ENCODE data around the gene BUD13. TPM values are rescaled to one million over a fixed set of nuclear protein-coding genes. Genes with fewer than 3 reads are reported as not detected.

Gene BUD13
- total and polyA plus RNA-seq, 2 of the 4 experiments (the other 2 are of a cell fraction), result 11.2 to 14.0 TPM

DNA sequence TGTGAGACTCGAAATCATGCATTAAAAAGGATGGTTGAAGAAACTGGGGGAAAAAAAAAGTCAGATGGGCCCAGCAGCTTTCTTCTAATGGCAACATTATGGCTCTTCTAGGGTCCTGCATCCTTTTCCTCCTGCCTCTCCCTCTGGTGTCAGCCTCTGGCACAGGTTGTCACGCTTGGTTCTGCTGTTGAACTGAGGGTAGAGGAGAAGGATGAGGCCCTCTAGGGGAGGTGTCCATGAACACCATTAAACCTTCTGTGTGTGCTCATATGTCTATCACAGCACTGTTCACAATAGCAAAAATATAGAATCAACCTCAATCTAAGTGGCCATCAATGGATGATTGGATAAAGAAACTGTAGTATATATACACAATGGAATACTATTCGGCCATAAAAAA is 36.0 kb downstream of the BUD13 start:
- BruUV-seq (replicated peaks), result no TSS peak
- H3K4me1 ChIP-seq (ENCODE audit: control insufficient read depth, insufficient read depth, low read length), result peaks cover 3% of the 10 kb centered on the region
- H3K23ac ChIP-seq (ENCODE audit: low read depth, low read length), result no peak overlapping the region
- ATAC-seq (ENCODE audit: low read depth) (no peak), DNase-seq (no peak)
- H3K18ac ChIP-seq (ENCODE audit: low read depth, low read length), result no peak overlapping the region
- H3K9me1 ChIP-seq (ENCODE audit: insufficient read depth, low read length), result peaks cover 8% of the 10 kb centered on the region; the same call in 1 of the 2 replicates
- H2BK120ac ChIP-seq (ENCODE audit: low read depth, low read length), result no peak overlapping the region
- ChIA-PET POLR2A (ENCODE audit: unreplicated experiment) (no interaction called here), CTCF (interaction anchor here (0.7 kb wide), 1 partner anchor 31 kb away, joined by 3 read pairs; no protein-coding TSS in a partner anchor)
- intact Hi-C loops (cut with micrococcal nuclease), result no loop called here
- no peak overlapping the region for H2AK9ac ChIP-seq (replicated peaks; ENCODE audit: low read depth, low read length, poor library complexity)
- no peak overlapping the region for H3K27ac ChIP-seq (ENCODE audit: insufficient read depth, low read length)
- 100% methylated on average over 1 of the region's 3 CpGs; no CpG with 5 or more reads in 1 of the 2 experiments for WGBS, 2 experiments (ENCODE audit: extremely low coverage in 2 of 2, insufficient read length in 1 of 2)
- H3K56ac ChIP-seq (ENCODE audit: extremely low read depth, insufficient read depth, low read length), result no peak overlapping the region
- no peak overlapping the region for H3K4ac ChIP-seq (ENCODE audit: low read depth, low read length)
- no peak overlapping the region for H2BK20ac ChIP-seq (ENCODE audit: low read depth, low read length)
- dilution Hi-C loops (cut with HindIII; ENCODE audit: low sequenced_read_pairs, unreplicated experiment), result no loop called here
- TF ChIP-seq, protein P1, sequence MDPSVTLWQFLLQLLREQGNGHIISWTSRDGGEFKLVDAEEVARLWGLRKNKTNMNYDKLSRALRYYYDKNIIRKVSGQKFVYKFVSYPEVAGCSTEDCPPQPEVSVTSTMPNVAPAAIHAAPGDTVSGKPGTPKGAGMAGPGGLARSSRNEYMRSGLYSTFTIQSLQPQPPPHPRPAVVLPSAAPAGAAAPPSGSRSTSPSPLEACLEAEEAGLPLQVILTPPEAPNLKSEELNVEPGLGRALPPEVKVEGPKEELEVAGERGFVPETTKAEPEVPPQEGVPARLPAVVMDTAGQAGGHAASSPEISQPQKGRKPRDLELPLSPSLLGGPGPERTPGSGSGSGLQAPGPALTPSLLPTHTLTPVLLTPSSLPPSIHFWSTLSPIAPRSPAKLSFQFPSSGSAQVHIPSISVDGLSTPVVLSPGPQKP (IDR thresholded peaks at IDR 0.05; ENCODE audit: borderline replicate concordance, low read depth, low read length), result no peak
- TF ChIP-seq RCOR1 (IDR thresholded peaks at IDR 0.05; ENCODE audit: insufficient replicate concordance, low read length) (no peak), POLR2A (IDR thresholded peaks at IDR 0.05; ENCODE audit: low read depth, low read length) (no peak), FOS (IDR thresholded peaks at IDR 0.05; ENCODE audit: low read depth, low read length) (no peak), SMC3 (IDR thresholded peaks at IDR 0.05; ENCODE audit: low read depth, low read length) (no peak), RFX5 (IDR thresholded peaks at IDR 0.05; ENCODE audit: low read depth, low read length) (no peak), MXI1 (IDR thresholded peaks at IDR 0.05; ENCODE audit: borderline replicate concordance, low read depth, low read length) (no peak)
- peaks cover 2% of the 10 kb centered on the region; the same call in 1 of the 2 replicates for H3K27me3 ChIP-seq (ENCODE audit: control insufficient read depth, insufficient read depth, low read length)
- H3K9ac ChIP-seq (ENCODE audit: low read depth, low read length), result no peak overlapping the region
- no peak overlapping the region for H3K4me2 ChIP-seq (ENCODE audit: low read depth, low read length)
- no peak overlapping the region for H4K8ac ChIP-seq (ENCODE audit: low read depth in 2 of 2, low read length in 2 of 2)
- H2BK15ac ChIP-seq (ENCODE audit: low read depth, low read length), result no peak overlapping the region
- H3K9me3 ChIP-seq (ENCODE audit: control insufficient read depth, insufficient read depth, low read length), result no peaks in the 10 kb centered on the region
- no peaks in the 10 kb centered on the region for H3K36me3 ChIP-seq (ENCODE audit: control insufficient read depth, insufficient read depth, low read length)
- in situ Hi-C loops (cut with MboI; ENCODE audit: low sequenced_read_pairs), result no loop called here
- no peak overlapping the region for H4K5ac ChIP-seq (ENCODE audit: low read depth, low read length)
- H4K91ac ChIP-seq (ENCODE audit: insufficient read depth, low read depth, low read length), result no peak overlapping the region
- no peaks in the 10 kb centered on the region for H3K79me1 ChIP-seq (ENCODE audit: low read depth in 1 of 2, low read length in 2 of 2)
- no peaks in the 10 kb centered on the region for H4K20me1 ChIP-seq (ENCODE audit: insufficient read depth, low read length)
- H3K4me3 ChIP-seq (ENCODE audit: insufficient read depth, low read depth, low read length), result no peak overlapping the region
- no peak overlapping the region for H2AK5ac ChIP-seq (ENCODE audit: low read depth, low read length)
- H2AFZ ChIP-seq (replicated peaks; ENCODE audit: low read length, poor library complexity), result no peak overlapping the region
- no peak overlapping the region for H3K14ac ChIP-seq (replicated peaks; ENCODE audit: low read depth, low read length)
- no peak overlapping the region for H2BK5ac ChIP-seq (ENCODE audit: low read depth, low read length, poor library complexity, severe bottlenecking)

All from IMR-90 (cell line).